Brain pericyte (primary cell): Measurements from ENCODE around the gene CMKLR1.

ENCODE experiments used
- DNase-seq: peaks from one replicate; pipeline ENCODE4 v3.0.0-alpha.2; 2012; ENCODE audit warnings: low read depth, low spot score

Gene CMKLR1

GRCh38 chr12:108267450-108267849 is 71.7 kb downstream of the CMKLR1 start:
- DNase-seq: no peak

GRCh38 chr12:108266131-108266530 is 73.0 kb downstream of the CMKLR1 start:
- no peak for DNase-seq

- no peak for DNase-seq
Measured at GRCh38 chr12:108265505-108265904, 73.6 kb downstream of the CMKLR1 start.

- no peak for DNase-seq
Measured at GRCh38 chr12:108260969-108261368, 78.1 kb downstream of the CMKLR1 start.

GRCh38 chr12:108260039-108260438 is 79.1 kb downstream of the CMKLR1 start:
- no peak for DNase-seq

- DNase-seq: no peak
Measured at GRCh38 chr12:108257610-108258106, 81.5 kb downstream of the CMKLR1 start.

- no peak for DNase-seq
Measured at GRCh38 chr12:108257004-108257403, 82.1 kb downstream of the CMKLR1 start.

GRCh38 chr12:108255252-108255602 is 83.9 kb downstream of the CMKLR1 start:
- DNase-seq: no peak

- DNase-seq: no peak
Measured at GRCh38 chr12:108254517-108255251, 84.4 kb downstream of the CMKLR1 start.

- no peak for DNase-seq
Measured at GRCh38 chr12:108254030-108254429, 85.1 kb downstream of the CMKLR1 start.

GRCh38 chr12:108253540-108253939 is 85.6 kb downstream of the CMKLR1 start:
- no peak for DNase-seq

- DNase-seq: no peak
Measured at GRCh38 chr12:108252523-108252922, 86.6 kb downstream of the CMKLR1 start.

- no peak for DNase-seq
Measured at GRCh38 chr12:108248011-108248410, 91.1 kb downstream of the CMKLR1 start.

GRCh38 chr12:108247130-108247529 is 92.0 kb downstream of the CMKLR1 start:
- no peak for DNase-seq

- DNase-seq: no peak
Measured at GRCh38 chr12:108241986-108242703, 97.0 kb downstream of the CMKLR1 start.

GRCh38 chr12:108240928-108241327 is 98.2 kb downstream of the CMKLR1 start:
- no peak for DNase-seq

GRCh38 chr12:108240027-108240785 is 98.9 kb downstream of the CMKLR1 start:
- no peak for DNase-seq

GRCh38 chr12:108239378-108239777 is 99.7 kb downstream of the CMKLR1 start:
- no peak for DNase-seq

GRCh38 chr12:108238474-108238873 is 100.6 kb downstream of the CMKLR1 start:
- DNase-seq: no peak
